Colonic mucosa (tissue), 4 donors: ENCODE results near the gene XBP1. TPM values are rescaled to one million over a fixed set of nuclear protein-coding genes. Genes with fewer than 3 reads are reported as not detected.
"Not testable (repeated sequence)": the region's sequence is repeated elsewhere in the genome, so short reads cannot be mapped to it uniquely, and the experiment has no call there.

Experiments
- DNase-seq: peaks from one replicate; pipeline ENCODE4 v3.0.0-alpha.2; 2020
- H3K27ac ChIP-seq: fragments of 200-600 bp; one replicate; pipeline ENCODE4 v1.8.0; 2021
- H3K27me3 ChIP-seq: fragments of 200-600 bp; one replicate; pipeline ENCODE4 v1.8.0; 2021
- H3K36me3 ChIP-seq: fragments of 200-600 bp; one replicate; pipeline ENCODE4 v1.8.0; 2021
- H3K4me1 ChIP-seq: fragments of 200-600 bp; one replicate; pipeline ENCODE4 v1.8.0; 2021; ENCODE audit warnings: mild to moderate bottlenecking
- H3K4me3 ChIP-seq: fragments of 200-600 bp; one replicate; pipeline ENCODE4 v1.8.0; 2021
- H3K9ac ChIP-seq, 2 donors: one replicate each; pipeline ENCODE4 v1.7.0; 2013; ENCODE audit warnings: control low read depth in 2 of 2, low read depth in 2 of 2, low read length in 2 of 2
- H3K9me3 ChIP-seq: fragments of 200-600 bp; one replicate; pipeline ENCODE4 v1.8.0; 2021
- intact Hi-C: fragments of 100-400 bp; cut with DNase I; formaldehyde crosslinking; loops from one replicate; pipeline ENCODE4 v1.14.1; 2022
- total RNA-seq, 2 donors: library from RNA; stranded (reverse); fragmentation: NEBNext Ultra II Directional in 1 of 2; extraction: Animal tissue kit (Norgen Biotek cat#: 25700) in 1 of 2; gene quantifications; one replicate each; pipeline ENCODE4 v1.2.1, GENCODE V29; 2021
- TF ChIP-seq, protein P1 (sequence below): fragments of 200-600 bp; IDR thresholded peaks from one replicate; pipeline ENCODE4 v1.8.0; 2022; ENCODE audit warnings: antibody characterized with exemption, mild to moderate bottlenecking
- donor health status: healthy.
- donor health status: DM: no; HTN: no; CAD: no.
- donor health status: DM: no; HTN: no; CAD: no.

The XBP1 gene
- total RNA-seq, 2 donors from 2014 or later, result 210 to 251 TPM

DNA sequence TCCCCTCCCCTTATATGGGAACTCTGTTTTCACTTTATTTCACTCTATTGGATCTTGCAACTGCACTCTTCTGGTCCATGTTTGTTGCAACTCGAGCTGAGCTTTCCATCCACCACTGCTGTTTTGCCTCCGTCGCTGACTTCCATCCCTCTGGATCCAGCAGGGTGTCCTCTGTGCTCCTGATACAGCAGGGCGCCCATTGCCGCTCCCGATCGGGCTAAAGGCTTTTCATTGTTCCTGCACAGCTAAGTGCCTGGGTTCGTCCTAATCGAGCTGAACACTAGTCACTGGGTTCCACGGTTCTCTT lies 39.0 kb downstream of the XBP1 start:
- Histone ChIP-seq H3K9ac (no peak overlapping the region), H3K4me1 (no peaks in the 10 kb centered on the region), H3K4me3 (no peak overlapping the region), H3K9me3 (no peaks in the 10 kb centered on the region), H3K27ac (no peak overlapping the region), H3K36me3 (no peaks in the 10 kb centered on the region), H3K27me3 (no peaks in the 10 kb centered on the region)
- no peak for DNase-seq
- TF ChIP-seq, protein P1, sequence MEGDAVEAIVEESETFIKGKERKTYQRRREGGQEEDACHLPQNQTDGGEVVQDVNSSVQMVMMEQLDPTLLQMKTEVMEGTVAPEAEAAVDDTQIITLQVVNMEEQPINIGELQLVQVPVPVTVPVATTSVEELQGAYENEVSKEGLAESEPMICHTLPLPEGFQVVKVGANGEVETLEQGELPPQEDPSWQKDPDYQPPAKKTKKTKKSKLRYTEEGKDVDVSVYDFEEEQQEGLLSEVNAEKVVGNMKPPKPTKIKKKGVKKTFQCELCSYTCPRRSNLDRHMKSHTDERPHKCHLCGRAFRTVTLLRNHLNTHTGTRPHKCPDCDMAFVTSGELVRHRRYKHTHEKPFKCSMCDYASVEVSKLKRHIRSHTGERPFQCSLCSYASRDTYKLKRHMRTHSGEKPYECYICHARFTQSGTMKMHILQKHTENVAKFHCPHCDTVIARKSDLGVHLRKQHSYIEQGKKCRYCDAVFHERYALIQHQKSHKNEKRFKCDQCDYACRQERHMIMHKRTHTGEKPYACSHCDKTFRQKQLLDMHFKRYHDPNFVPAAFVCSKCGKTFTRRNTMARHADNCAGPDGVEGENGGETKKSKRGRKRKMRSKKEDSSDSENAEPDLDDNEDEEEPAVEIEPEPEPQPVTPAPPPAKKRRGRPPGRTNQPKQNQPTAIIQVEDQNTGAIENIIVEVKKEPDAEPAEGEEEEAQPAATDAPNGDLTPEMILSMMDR, result no peak
- intact Hi-C loops, result no loop called here

DNA sequence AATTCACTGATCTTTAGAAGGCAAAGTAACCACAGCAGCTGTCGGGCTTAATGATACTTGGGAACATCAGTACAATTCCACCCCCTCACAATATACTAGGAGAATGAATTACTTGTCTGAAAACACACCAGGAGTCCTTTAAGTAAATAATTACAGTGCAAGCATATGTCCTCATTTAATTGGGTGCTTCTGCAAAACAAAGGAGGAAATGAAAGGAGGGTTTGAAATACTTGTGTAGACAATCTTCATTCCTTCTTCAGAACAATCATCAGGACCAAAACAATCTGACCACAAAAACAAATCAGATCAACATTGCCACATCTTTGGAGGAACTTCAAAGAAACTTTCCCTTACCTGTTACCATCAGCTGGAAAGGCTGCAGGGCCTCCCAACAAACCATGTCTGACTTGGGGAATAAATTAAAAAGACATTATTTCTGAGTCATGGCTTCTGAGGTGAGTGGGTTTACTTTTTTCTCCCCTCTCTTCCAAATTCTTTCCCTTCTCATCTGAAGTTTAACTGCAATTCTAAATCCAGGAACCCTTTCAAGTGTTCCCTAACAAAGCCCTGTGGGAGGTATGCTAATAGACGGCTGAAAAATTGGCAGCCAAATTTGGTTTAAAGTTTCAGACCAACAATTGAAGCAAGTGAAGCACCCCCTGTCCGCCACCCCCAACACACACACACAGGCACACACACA lies 40.4 kb downstream of the XBP1 start:
- H3K9ac ChIP-seq, result no peak overlapping the region
- DNase-seq, result no peak
- TF ChIP-seq, protein P1, result no peak
- H3K9me3 ChIP-seq, result no peaks in the 10 kb centered on the region
- H3K27ac ChIP-seq, result no peak overlapping the region
- no peaks in the 10 kb centered on the region for H3K36me3 ChIP-seq
- no peak overlapping the region for H3K4me3 ChIP-seq
- H3K4me1 ChIP-seq, result no peaks in the 10 kb centered on the region
- intact Hi-C loops, result no loop called here
- H3K27me3 ChIP-seq, result no peaks in the 10 kb centered on the region

DNA sequence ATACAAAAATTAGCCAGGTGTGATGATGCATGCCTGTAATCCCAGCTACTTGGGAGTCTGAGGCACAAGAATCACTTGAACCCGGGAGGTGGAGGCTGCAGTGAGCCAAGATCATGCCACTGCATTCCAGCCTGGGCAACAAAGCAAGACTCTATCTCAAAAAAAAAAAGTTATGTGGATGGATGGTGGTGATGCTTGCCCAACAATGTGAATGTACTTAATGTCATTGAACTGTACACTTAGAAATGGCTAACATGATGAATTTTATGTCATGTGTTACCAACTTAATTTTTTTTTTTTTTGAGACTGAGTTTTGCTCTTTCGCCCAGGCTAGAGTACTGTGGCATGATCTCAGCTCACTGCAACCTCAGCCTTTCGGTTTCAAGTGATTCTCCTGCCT lies 45.9 kb downstream of the XBP1 start:
- H3K36me3 ChIP-seq, H3K27ac ChIP-seq, H3K4me3 ChIP-seq, intact Hi-C loops, H3K4me1 ChIP-seq, H3K9me3 ChIP-seq, H3K9ac ChIP-seq, DNase-seq, H3K27me3 ChIP-seq: not testable (repeated sequence)

DNA sequence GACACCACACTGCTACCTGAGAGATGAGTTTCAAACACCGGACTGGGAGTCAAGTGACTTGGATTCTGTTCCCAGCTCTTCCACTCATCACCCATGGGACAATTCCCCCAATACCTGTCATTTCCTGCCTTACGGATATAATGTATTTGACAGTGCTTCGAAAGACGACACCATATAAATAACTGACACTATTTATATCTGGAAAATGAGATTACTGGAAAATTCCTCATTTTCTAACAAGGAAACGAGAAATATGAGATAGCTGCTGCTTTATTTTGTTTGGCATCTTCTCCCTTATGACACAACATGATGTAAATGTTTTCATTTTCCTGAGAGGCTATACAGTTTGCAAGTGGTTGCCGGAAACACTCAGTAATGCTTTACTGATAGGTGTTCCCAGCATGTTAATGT lies 49.9 kb downstream of the XBP1 start:
- TF ChIP-seq, protein P1, result no peak
- Histone ChIP-seq H3K27ac (no peak overlapping the region), H3K9ac (no peak overlapping the region), H3K4me3 (no peak overlapping the region), H3K27me3 (no peaks in the 10 kb centered on the region), H3K9me3 (no peaks in the 10 kb centered on the region), H3K36me3 (no peaks in the 10 kb centered on the region), H3K4me1 (no peaks in the 10 kb centered on the region)
- DNase-seq, result no peak
- intact Hi-C loops, result no loop called here

Other genes starting within 250 kb of the XBP1 start
- gene TTC28, start 120.7 kb downstream of the XBP1 start, total RNA-seq, result 1 to 10 TPM; 6.6 to 9.2 TPM
- 10 to 100 TPM; 12.2 to 36.0 TPM for gene CHEK2, start 58.7 kb downstream of the XBP1 start, total RNA-seq
- gene HSCB, start 58.5 kb downstream of the XBP1 start, total RNA-seq, result 10 to 100 TPM; 11.7 to 15.6 TPM
- gene CCDC117, start 27.9 kb downstream of the XBP1 start, total RNA-seq, result 10 to 100 TPM; 21.2 to 24.9 TPM
- 10 to 100 TPM in 1 of 2 donors, 1 to 10 TPM in 1; 5.9 to 12.2 TPM for gene ZNRF3, start 83.0 kb upstream of the XBP1 start, total RNA-seq